ENCODE results near the gene ERBB2. TPM values are rescaled to one million over a fixed set of nuclear protein-coding genes. Genes with fewer than 3 reads are reported as not detected.

Gene ERBB2
- polyA plus RNA-seq, 3 donors = 0.17 to 0.73 TPM; not detected in 1

DNA sequence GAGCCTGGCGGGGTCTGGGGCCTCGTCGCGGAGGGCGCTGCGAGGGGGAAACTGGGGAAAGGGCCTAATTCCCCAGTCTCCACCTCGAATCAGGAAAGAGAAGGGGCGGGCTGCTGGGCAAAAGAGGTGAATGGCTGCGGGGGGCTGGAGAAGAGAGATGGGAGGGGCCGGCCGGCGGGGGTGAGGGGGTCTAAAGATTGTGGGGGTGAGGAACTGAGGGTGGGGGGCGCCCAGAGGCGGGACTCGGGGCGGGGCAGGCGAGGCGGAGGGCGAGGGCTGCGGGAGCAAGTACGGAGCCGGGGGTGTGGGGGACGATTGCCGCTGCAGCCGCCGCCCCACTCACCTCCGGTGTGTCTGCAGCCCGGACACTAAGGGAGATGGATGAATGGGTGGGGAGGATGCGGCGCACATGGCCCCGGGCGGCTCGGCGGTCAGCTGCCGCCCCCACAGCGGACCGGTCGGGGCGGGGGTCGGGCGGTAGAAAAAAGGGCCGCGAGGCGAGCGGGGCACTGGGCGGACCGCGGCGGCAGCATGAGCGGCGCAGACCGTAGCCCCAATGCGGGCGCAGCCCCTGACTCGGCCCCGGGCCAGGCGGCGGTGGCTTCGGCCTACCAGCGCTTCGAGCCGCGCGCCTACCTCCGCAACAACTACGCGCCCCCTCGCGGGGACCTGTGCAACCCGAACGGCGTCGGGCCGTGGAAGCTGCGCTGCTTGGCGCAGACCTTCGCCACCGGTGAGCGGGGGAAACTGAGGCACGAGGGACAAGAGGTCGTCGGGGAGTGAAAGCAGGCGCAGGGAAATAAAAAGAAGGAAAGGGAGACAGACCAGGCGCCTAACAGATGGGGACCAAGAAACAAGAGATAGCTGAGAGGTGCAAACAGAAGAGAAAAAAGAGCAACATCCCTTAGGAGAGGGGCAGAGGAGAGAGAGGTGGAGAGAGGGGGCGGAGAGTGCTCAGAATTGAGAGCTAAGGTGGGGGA lies 31.6 kb upstream of the ERBB2 start, which contains the start of gene PNMT:
Gene PNMT, plus strand, starts transcription at position 509 of the 980 bp plus-strand sequence. Its CDS starts 23 bp downstream, at position 532.
- Histone ChIP-seq H3K36me3 (replicated peaks in 1 of 2; ENCODE audit: control insufficient read depth in 1 of 2, insufficient read depth in 2 of 2, low read length in 2 of 2) (no peaks in the 10 kb centered on the region), H3K27ac (ENCODE audit: low read depth in 1 of 2, low read length in 2 of 2) (no peak within 1 kb of the TSS), H3K4me2 (replicated peaks; ENCODE audit: extremely low read depth, low read length, poor library complexity, severe bottlenecking) (peak within 1 kb of the TSS; percentile 64), H4K20me1 (ENCODE audit: insufficient read depth, low read length) (peaks cover 7% of the 10 kb centered on the region), H3K4me3 (replicated peaks in 1 of 3; ENCODE audit: low read depth in 2 of 3, low read length in 3 of 3) (peak within 1 kb of the TSS in 1 of 3 experiments; percentile 63), H3K9me3 (replicated peaks in 1 of 2; ENCODE audit: control insufficient read depth in 1 of 2, insufficient read depth in 1 of 2, low read length in 2 of 2) (peaks cover 0 to 11% of the 10 kb centered on the region in 2 donors), H3K79me2 (ENCODE audit: insufficient read depth, low read length) (no peaks in the 10 kb centered on the region), H3K9ac (ENCODE audit: insufficient read depth, low read length, poor library complexity, severe bottlenecking) (peak within 1 kb of the TSS; percentile 8), H3K4me1 (ENCODE audit: control insufficient read depth in 1 of 2, insufficient read depth in 2 of 2, low read length in 2 of 2) (peaks cover 12 to 14% of the 10 kb centered on the region in 2 donors), H3K27me3 (ENCODE audit: control insufficient read depth in 2 of 2, insufficient read depth in 2 of 2, low read length in 2 of 2) (peaks cover 19 to 68% of the 10 kb centered on the region in 2 donors), H2AFZ (ENCODE audit: insufficient read depth, low read depth, low read length, poor library complexity, severe bottlenecking) (peak within 1 kb of the TSS; percentile 65)
- intact Hi-C loops (cut with micrococcal nuclease) = loop anchor here in 1 of 2 donors (5.0 kb wide), 1 partner anchor 46 kb away; no protein-coding TSS in a partner anchor
- Mint-ChIP-seq H3K36me3 (peaks cover 3 to 6% of the 10 kb centered on the region in 2 donors), H3K4me1 (peaks cover 14% of the 10 kb centered on the region), H3K4me3 (peak within 1 kb of the TSS in 1 of 2 donors; percentile 83), H3K27ac (peak within 1 kb of the TSS in 1 of 7 donors; percentile 46), H3K9me3 (peaks cover 0 to 14% (median 5%) of the 10 kb centered on the region in 7 donors), H3K27me3 (ENCODE audit: low read depth in 3 of 3) (peaks cover 57 to 92% (median 71%) of the 10 kb centered on the region in 3 donors)
- under 1% methylated on average over 83 of the region's 85 CpGs for WGBS (ENCODE audit: insufficient coverage)
- TF ChIP-seq, protein P1, sequence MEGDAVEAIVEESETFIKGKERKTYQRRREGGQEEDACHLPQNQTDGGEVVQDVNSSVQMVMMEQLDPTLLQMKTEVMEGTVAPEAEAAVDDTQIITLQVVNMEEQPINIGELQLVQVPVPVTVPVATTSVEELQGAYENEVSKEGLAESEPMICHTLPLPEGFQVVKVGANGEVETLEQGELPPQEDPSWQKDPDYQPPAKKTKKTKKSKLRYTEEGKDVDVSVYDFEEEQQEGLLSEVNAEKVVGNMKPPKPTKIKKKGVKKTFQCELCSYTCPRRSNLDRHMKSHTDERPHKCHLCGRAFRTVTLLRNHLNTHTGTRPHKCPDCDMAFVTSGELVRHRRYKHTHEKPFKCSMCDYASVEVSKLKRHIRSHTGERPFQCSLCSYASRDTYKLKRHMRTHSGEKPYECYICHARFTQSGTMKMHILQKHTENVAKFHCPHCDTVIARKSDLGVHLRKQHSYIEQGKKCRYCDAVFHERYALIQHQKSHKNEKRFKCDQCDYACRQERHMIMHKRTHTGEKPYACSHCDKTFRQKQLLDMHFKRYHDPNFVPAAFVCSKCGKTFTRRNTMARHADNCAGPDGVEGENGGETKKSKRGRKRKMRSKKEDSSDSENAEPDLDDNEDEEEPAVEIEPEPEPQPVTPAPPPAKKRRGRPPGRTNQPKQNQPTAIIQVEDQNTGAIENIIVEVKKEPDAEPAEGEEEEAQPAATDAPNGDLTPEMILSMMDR (IDR thresholded peaks at IDR 0.05) = peak; percentile 62
- peak; percentile 29 to 54 (median 45) for DNase-seq

Measured in CD14-positive monocyte (primary cell).